HG02938 (cell line): ENCODE measurements around the gene MRPL32.

Experiments
- ATAC-seq: cut with Tn5 transposase; IDR thresholded peaks from one replicate; pipeline ENCODE4 v1.9.1; 2021; ENCODE audit warnings: mild to moderate bottlenecking, moderate library complexity; ENCODE audit not compliant: unreplicated experiment

The MRPL32 gene

DNA sequence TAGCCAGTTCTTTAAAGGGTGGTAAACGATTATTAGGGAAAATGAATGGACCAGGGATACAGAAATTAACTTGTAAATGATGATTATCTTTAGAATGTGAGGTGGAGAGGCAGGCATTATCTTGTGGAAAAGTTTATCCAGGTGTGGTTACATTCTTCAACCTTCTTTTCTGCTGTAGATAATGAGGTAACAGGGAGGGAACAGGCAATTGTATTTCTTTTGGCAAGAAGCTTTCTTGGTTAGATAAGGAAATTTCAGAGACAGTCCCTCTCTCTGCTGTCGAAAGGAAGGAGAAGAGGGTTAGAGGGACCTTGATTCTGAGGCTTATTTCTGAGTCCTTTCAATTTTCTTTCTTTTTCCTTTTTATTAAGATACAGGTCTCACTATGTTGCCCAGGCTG is 32.1 kb downstream of the MRPL32 start:
- no peak for ATAC-seq

- no peak for ATAC-seq
Observed at GRCh38 chr7:42964849-42965805, 33.0 kb downstream of the MRPL32 start.

- ATAC-seq = no peak
Observed at GRCh38 chr7:42967391-42967790, 35.2 kb downstream of the MRPL32 start.

DNA sequence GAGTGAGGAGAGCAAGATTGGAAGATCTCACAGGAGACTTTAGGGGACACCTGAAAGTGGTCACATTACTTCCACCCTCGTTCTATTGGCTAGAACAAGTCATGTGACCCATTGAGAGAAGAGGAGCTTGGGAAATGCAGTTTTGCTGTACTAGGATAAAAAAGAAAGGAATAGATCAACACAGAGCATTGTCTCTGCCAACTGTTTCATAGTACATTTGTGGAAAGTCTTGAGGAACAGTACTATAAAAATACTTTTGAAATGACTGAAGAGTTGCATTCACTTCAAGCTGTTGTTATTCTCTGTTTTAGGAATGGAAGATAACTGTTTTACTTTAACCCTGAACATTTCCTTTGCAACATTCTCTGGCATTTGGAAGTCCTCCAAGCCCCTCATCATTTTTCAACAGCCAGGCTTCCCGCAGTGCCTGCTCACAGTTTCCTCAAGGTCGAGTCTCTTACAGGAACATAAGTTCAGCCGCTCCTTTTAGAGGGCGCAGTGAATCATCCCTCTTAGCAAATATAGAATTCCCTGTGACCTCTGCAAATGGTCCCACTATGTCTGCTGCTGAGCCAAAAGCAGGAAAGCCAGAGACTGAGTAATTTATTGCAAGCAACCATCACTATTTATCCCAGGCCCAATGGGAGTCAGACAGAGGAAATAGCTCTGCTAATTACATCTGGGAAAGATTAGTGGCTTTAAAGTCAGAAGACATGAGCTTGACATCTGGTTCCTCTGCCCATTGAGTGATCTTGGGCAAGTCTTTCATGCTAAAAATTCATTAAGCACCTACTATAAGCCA is 40.7 kb downstream of the MRPL32 start:
- no peak for ATAC-seq

GRCh38 chr7:42976371-42976770 is 44.2 kb downstream of the MRPL32 start:
- ATAC-seq = no peak

DNA sequence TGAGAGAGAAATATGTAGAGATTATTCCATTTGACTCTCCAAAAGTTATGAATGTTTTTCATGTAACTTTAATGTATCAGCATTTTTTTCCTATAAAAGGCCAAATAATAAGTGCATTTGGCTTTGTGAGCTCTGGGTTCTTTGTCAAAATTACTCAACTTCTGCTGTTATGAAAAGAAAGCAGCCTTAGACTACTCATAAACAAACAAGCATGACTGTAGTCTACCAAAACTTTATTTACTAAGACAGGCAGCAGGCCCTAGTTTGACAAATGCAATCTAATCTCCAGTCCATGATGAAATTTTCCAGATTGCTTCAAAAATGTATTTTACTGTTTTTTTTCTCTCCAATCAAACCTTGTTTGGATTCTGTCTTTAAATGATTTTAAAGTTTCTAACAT is 46.3 kb downstream of the MRPL32 start:
- ATAC-seq = no peak

- no peak for ATAC-seq
Observed at GRCh38 chr7:42980084-42980483, 47.9 kb downstream of the MRPL32 start.

- no peak for ATAC-seq
Observed at GRCh38 chr7:42980514-42980913, 48.3 kb downstream of the MRPL32 start.

GRCh38 chr7:42981601-42982000 is 49.4 kb downstream of the MRPL32 start:
- ATAC-seq = no peak

GRCh38 chr7:42982604-42983115 is 50.5 kb downstream of the MRPL32 start:
- no peak for ATAC-seq

DNA sequence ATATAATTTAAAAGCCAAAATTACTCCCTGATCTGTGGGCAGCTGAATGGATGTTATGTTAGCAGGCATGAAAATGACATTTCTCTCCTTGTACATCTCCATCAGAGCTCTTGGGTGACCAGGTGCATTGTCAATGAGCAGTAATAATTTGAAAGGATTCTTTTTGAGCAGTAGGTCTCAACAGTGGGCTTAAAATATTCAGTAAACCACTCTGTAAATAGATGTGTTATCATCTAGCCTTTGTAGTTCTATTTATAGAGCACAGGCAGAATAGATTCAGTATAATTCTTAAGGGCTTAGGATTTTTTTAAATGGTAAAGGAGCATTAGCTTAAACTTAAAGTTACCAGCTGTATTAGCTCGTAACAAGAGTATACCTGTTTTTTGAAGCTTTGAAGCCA is 52.0 kb downstream of the MRPL32 start:
- no peak for ATAC-seq

DNA sequence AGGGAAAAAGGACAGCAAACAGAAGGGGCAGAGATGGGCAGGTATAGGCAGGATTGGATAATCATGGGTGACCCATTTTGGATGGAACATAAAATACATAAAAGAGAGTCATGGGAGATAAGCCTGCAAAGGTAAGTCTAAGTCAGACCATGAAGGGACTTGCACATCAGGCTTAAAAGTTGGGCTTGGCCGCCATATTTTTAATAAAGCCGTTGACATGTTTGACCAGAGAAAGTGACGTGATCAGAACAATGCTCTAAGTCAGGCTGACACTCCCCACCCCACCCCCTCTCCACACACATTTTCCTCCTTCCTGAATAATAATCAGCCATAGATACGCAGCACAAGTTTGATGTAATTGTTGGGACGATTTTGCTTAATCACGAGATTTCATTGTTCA is 54.0 kb downstream of the MRPL32 start:
- ATAC-seq = no peak

GRCh38 chr7:42986781-42987248 is 54.6 kb downstream of the MRPL32 start:
- ATAC-seq = no peak
